ENCODE data around the gene CLSTN1.
A peak's percentile ranks its signal among the peaks of the same experiment; 100 is the strongest.
"Not testable (repeated sequence)": the region's sequence is repeated elsewhere in the genome, so short reads cannot be mapped to it uniquely, and the experiment has no call there.

CLSTN1 gene

GRCh38 chr1:9760824-9761223, 62.9 kb downstream of the CLSTN1 start:
- no peak for DNase-seq

- DNase-seq, result no peak
These were observed 63.8 kb downstream of the CLSTN1 start for GRCh38 chr1:9759939-9760338.

- no peak for DNase-seq
These were observed 65.1 kb downstream of the CLSTN1 start for GRCh38 chr1:9758559-9759121.

- DNase-seq, result no peak
These were observed 68.2 kb downstream of the CLSTN1 start for GRCh38 chr1:9755441-9755995.

- DNase-seq, result peak; percentile 79
These were observed 70.6 kb downstream of the CLSTN1 start for GRCh38 chr1:9753121-9753531.

- DNase-seq, result no peak
These were observed 71.8 kb downstream of the CLSTN1 start for GRCh38 chr1:9751971-9752370.

- DNase-seq, result no peak
These were observed 74.4 kb downstream of the CLSTN1 start for GRCh38 chr1:9749361-9749760.

- DNase-seq, result not testable (repeated sequence)
These were observed 75.4 kb downstream of the CLSTN1 start for GRCh38 chr1:9748391-9748790.

GRCh38 chr1:9746651-9747050, 77.1 kb downstream of the CLSTN1 start:
- DNase-seq, result no peak

- no peak for DNase-seq
These were observed 77.6 kb downstream of the CLSTN1 start for GRCh38 chr1:9746211-9746610.

- DNase-seq, result no peak
These were observed 79.5 kb downstream of the CLSTN1 start for GRCh38 chr1:9744106-9744799.

GRCh38 chr1:9737671-9738070, 86.1 kb downstream of the CLSTN1 start:
- DNase-seq, result peak; percentile 47

GRCh38 chr1:9737057-9737456, 86.7 kb downstream of the CLSTN1 start:
- no peak for DNase-seq

GRCh38 chr1:9736241-9736640, 87.5 kb downstream of the CLSTN1 start:
- no peak for DNase-seq

- DNase-seq, result no peak
These were observed 88.0 kb downstream of the CLSTN1 start for GRCh38 chr1:9735800-9736199.

GRCh38 chr1:9733160-9733789, 90.5 kb downstream of the CLSTN1 start:
- no peak for DNase-seq

GRCh38 chr1:9732123-9732971, 91.4 kb downstream of the CLSTN1 start:
- no peak for DNase-seq

- no peak for DNase-seq
These were observed 92.2 kb downstream of the CLSTN1 start for GRCh38 chr1:9731561-9731960.

- DNase-seq, result no peak
These were observed 92.7 kb downstream of the CLSTN1 start for GRCh38 chr1:9731051-9731537.

- DNase-seq, result no peak
These were observed 93.5 kb downstream of the CLSTN1 start for GRCh38 chr1:9730096-9730901.

- DNase-seq, result no peak
These were observed 94.2 kb downstream of the CLSTN1 start for GRCh38 chr1:9729523-9729922.
